Spleen (tissue), 7 donors: Measurements from ENCODE around the gene ENTPD2.

ENCODE experiments used
- POLR2A ChIP-seq, 3 donors: fragments of 450-650 bp; IDR thresholded peaks; one replicate each; pipeline ENCODE4 v1.5.1; 2017; ENCODE audit warnings: antibody characterized with exemption in 3 of 3, mild to moderate bottlenecking in 1 of 3
- POLR2AphosphoS5 ChIP-seq, 3 donors: sonication (generic); formaldehyde crosslinking; IDR thresholded peaks; one replicate each; pipeline ENCODE4 v1.5.1; 2017; ENCODE audit warnings: antibody characterized with exemption in 3 of 3
- TF ChIP-seq, protein P1 (sequence below), 11 experiments: fragments of 200-600 bp in 7 of 11; fragments of 450-650 bp in 4 of 11; sonication (generic) in 4 of 11; IDR thresholded peaks in 8 of 11; conservative IDR thresholded peaks in 3 of 11; 1 replicate in 7 of 11; 2 replicates in 4 of 11; pipeline versions ENCODE4 v1.4.0 to v1.8.0; 2016 to 2021; ENCODE audit warnings: antibody characterized with exemption in 11 of 11, inconsistent platforms in 4 of 11, mild to moderate bottlenecking in 1 of 11
- donor health status: DM: no; HTN: no; CAD: no; lungs with moderate emphysema.
- donor health status: DM: no; HTN: no; CAD: no.
- donor health status: DM: no; HTN: no; CAD: no.

DNA sequence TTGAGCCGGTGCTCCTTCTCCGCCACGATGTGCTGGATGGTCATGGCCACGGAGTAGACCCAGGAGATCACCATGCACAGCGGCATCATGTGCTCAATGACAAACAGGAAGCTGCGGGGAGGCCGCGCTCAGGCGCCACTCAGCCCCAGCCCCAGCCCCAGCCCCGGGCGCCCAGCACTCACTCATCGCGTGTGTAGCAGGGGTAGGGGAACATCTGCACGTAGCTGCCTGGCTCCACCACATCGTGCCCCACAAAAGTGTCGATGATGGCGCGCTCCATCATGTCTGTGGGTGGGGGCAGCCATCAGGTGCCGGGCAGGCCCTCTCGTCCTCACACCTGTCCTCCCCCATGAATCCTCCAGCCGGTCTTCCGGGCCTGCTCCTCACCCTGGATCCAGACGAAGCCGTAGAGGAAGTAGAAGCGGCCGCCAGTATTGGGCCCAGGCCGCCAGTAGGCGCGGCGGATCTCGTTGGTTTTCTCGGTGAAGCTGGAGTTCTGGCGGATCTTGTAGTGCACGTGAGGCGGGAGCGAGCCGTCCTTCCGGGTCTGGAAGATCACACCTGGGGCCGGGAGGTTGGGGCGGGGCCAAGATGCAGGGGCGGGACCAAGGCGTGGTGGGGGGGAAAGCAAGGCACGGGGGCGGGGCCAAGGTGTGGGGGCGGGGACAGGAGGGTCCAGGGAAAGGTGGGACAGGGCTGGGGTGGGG, 35.9 kb downstream of the ENTPD2 start:
- TF ChIP-seq POLR2A (IDR thresholded peaks at IDR 0.05) (no peak), POLR2AphosphoS5 (IDR thresholded peaks at IDR 0.05) (no peak)
- TF ChIP-seq, protein P1, sequence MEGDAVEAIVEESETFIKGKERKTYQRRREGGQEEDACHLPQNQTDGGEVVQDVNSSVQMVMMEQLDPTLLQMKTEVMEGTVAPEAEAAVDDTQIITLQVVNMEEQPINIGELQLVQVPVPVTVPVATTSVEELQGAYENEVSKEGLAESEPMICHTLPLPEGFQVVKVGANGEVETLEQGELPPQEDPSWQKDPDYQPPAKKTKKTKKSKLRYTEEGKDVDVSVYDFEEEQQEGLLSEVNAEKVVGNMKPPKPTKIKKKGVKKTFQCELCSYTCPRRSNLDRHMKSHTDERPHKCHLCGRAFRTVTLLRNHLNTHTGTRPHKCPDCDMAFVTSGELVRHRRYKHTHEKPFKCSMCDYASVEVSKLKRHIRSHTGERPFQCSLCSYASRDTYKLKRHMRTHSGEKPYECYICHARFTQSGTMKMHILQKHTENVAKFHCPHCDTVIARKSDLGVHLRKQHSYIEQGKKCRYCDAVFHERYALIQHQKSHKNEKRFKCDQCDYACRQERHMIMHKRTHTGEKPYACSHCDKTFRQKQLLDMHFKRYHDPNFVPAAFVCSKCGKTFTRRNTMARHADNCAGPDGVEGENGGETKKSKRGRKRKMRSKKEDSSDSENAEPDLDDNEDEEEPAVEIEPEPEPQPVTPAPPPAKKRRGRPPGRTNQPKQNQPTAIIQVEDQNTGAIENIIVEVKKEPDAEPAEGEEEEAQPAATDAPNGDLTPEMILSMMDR (IDR thresholded peaks at IDR 0.05 in 8 of 11, conservative IDR thresholded peaks at IDR 0.05 in 3 of 11): no peak
